Measurements from ENCODE around the gene ZBTB42.

GRCh38 chr14:104789752-104790743, 10.9 kb upstream of the ZBTB42 start:
- TF ChIP-seq EZH2 (IDR thresholded peaks at IDR 0.05; ENCODE audit: low read length, unreplicated experiment) (no peak), CTCF (conservative IDR thresholded peaks at IDR 0.05; ENCODE audit: low read depth, low read length) (no peak), EZH2phosphoT487 (IDR thresholded peaks at IDR 0.05; ENCODE audit: borderline replicate concordance, low read length) (no peak)

Data from PC-3 (cell line).